PC-9 (cell line): Measurements from ENCODE around the gene OIP5. TPM values are rescaled to one million over a fixed set of nuclear protein-coding genes. Genes with fewer than 3 reads are reported as not detected.
"Not testable (repeated sequence)": the region's sequence is repeated elsewhere in the genome, so short reads cannot be mapped to it uniquely, and the experiment has no call there.

Source experiments
- BruUV-seq: library from RNA; stranded (reverse); fragments of 400-500 nt; replicated peaks from 2 replicates; lab custom pipeline; 2021; lab: Mats Ljungman, UMichigan
- CTCF ChIA-PET: fragments of 300-600 bp; sonication (Branson Sonifier 250); formaldehyde crosslinking; loops from one replicate; lab custom pipeline; 2022; ENCODE audit warnings: antibody characterized with exemption; lab: Charles Lee
- POLR2A ChIA-PET: fragments of 300-600 bp; sonication (Branson Sonifier 250); formaldehyde crosslinking; loops from one replicate; lab custom pipeline; 2022; ENCODE audit warnings: antibody characterized with exemption; ENCODE audit not compliant: unreplicated experiment; lab: Charles Lee
- DNase-seq, 2 experiments: peaks; one replicate each; pipeline versions ENCODE4 v3.0.0 to v3.0.0-alpha.2; 2015 to 2022; ENCODE audit warnings: mixed read lengths in 1 of 2
- H2AFZ ChIP-seq: fragments of 200-600 bp; sonication (generic); 2 replicates; pipeline ENCODE4 v1.8.1; 2017; ENCODE audit warnings: antibody characterized with exemption
- H3F3A ChIP-seq: fragments of 200-600 bp; sonication (generic); 2 replicates; pipeline ENCODE4 v1.8.1; 2017; ENCODE audit warnings: antibody characterized with exemption, mild to moderate bottlenecking, low read depth; ENCODE audit not compliant: insufficient read depth
- H3K27ac ChIP-seq: fragments of 200-600 bp; sonication (generic); 2 replicates; pipeline ENCODE4 v1.6.1; 2016; ENCODE audit warnings: mixed run types
- H3K27me3 ChIP-seq: fragments of 200-600 bp; sonication (generic); 2 replicates; pipeline ENCODE4 v1.6.1; 2016; ENCODE audit warnings: low read depth, mixed run types; ENCODE audit not compliant: insufficient read depth
- H3K36me3 ChIP-seq: fragments of 200-600 bp; sonication (generic); 2 replicates; pipeline ENCODE4 v1.6.1; 2016; ENCODE audit warnings: low read depth, mixed run types
- H3K4me1 ChIP-seq: fragments of 200-600 bp; sonication (generic); replicated peaks from 2 replicates; pipeline ENCODE4 v1.6.1; 2016; ENCODE audit warnings: mixed run types; ENCODE audit not compliant: insufficient read depth
- H3K4me2 ChIP-seq: fragments of 200-600 bp; sonication (generic); 2 replicates; pipeline ENCODE4 v1.6.1; 2017; ENCODE audit warnings: mixed run types
- H3K4me3 ChIP-seq: fragments of 200-600 bp; sonication (generic); 2 replicates; pipeline ENCODE4 v1.6.1; 2016; ENCODE audit warnings: mixed run types
- H3K79me2 ChIP-seq: fragments of 200-600 bp; sonication (generic); 2 replicates; pipeline ENCODE4 v1.6.1; 2017; ENCODE audit warnings: low read depth, mixed run types
- H3K9me2 ChIP-seq: fragments of 200-600 bp; sonication (generic); 2 replicates; pipeline ENCODE4 v1.8.1; 2017; ENCODE audit warnings: mild to moderate bottlenecking; ENCODE audit not compliant: insufficient read depth
- H3K9me3 ChIP-seq: fragments of 200-600 bp; sonication (generic); 2 replicates; pipeline ENCODE4 v1.8.1; 2016; ENCODE audit warnings: low read depth; ENCODE audit not compliant: insufficient read depth
- H4K20me1 ChIP-seq: fragments of 200-600 bp; sonication (generic); 2 replicates; pipeline ENCODE4 v1.8.1; 2017; ENCODE audit not compliant: insufficient read depth
- CTCF ChIP-seq: fragments of 200-600 bp; sonication (generic); conservative IDR thresholded peaks from 2 replicates; pipeline ENCODE4 v1.6.1; 2017; ENCODE audit warnings: mixed run types, antibody characterized with exemption, mild to moderate bottlenecking, moderate library complexity
- EZH2 ChIP-seq: fragments of 200-600 bp; sonication (generic); IDR thresholded peaks from 2 replicates; pipeline ENCODE4 v1.8.0; 2017; ENCODE audit warnings: antibody characterized with exemption, low read depth
- intact Hi-C: fragments of 100-400 bp; cut with micrococcal nuclease; formaldehyde crosslinking; loops from one replicate; pipeline ENCODE4 v1.10.0; 2022; ENCODE audit not compliant: unreplicated experiment
- total RNA-seq: library from RNA; stranded (reverse); gene quantifications from 2 replicates; pipeline ENCODE4 v1.2.3, GENCODE V29; 2021

OIP5 gene
- total RNA-seq, 1 experiment from 2014 or later, result 25.4 TPM

- POLR2A ChIA-PET, result interaction anchor here (0.5 kb wide), 1 partner anchor 16 kb away, joined by 13 read pairs; no protein-coding TSS in a partner anchor
- peak overlapping the region; percentile 82 for H2AFZ ChIP-seq
- H4K20me1 ChIP-seq, result no peaks in the 10 kb centered on the region
- H3K4me2 ChIP-seq, result peak overlapping the region; percentile 81
- H3K9me3 ChIP-seq, result no peaks in the 10 kb centered on the region
- TSS peak; percentile 31 for BruUV-seq
- peaks cover 32% of the 10 kb centered on the region for H3K4me1 ChIP-seq
- peaks cover 30% of the 10 kb centered on the region for H3F3A ChIP-seq
- H3K27ac ChIP-seq, result peak overlapping the region; percentile 56
- CTCF ChIA-PET, result interaction anchor here (0.7 kb wide), 2 partner anchors 211 to 407 kb away, joined by 7 to 10 read pairs; no protein-coding TSS in a partner anchor
- TF ChIP-seq CTCF (no peak), EZH2 (no peak)
- no peaks in the 10 kb centered on the region for H3K9me2 ChIP-seq
- peaks cover 46% of the 10 kb centered on the region for H3K79me2 ChIP-seq
- peak overlapping the region; percentile 79 for H3K4me3 ChIP-seq
- H3K36me3 ChIP-seq, result peaks cover 27% of the 10 kb centered on the region
- no peak for DNase-seq
- intact Hi-C loops, result loop anchor here (1.0 to 5.0 kb wide), 2 partner anchors 48 to 53 kb away; partner anchors contain the start of genes CHP1, NUSAP1 and OIP5
- H3K27me3 ChIP-seq, result no peaks in the 10 kb centered on the region
Measured at GRCh38 chr15:41284427-41285177, 47.8 kb downstream of the OIP5 start.

- Histone ChIP-seq H3F3A (peaks cover 30% of the 10 kb centered on the region), H3K27me3 (no peaks in the 10 kb centered on the region), H3K27ac (peak overlapping the region; percentile 59), H3K4me3 (peak overlapping the region; percentile 79), H3K79me2 (peaks cover 45% of the 10 kb centered on the region), H3K4me1 (peaks cover 32% of the 10 kb centered on the region), H4K20me1 (no peaks in the 10 kb centered on the region), H3K9me2 (no peaks in the 10 kb centered on the region), H2AFZ (peak overlapping the region; percentile 82), H3K9me3 (no peaks in the 10 kb centered on the region), H3K36me3 (peaks cover 25% of the 10 kb centered on the region), H3K4me2 (peak overlapping the region; percentile 81)
- ChIA-PET POLR2A (interaction anchor here (0.5 to 0.7 kb wide), 2 partner anchors 17 to 414 kb away, joined by 3 to 13 read pairs; no protein-coding TSS in a partner anchor), CTCF (no interaction called here)
- TF ChIP-seq CTCF, result no peak
- no peak for TF ChIP-seq EZH2
- intact Hi-C loops, result loop anchor here (5.0 kb wide), 1 partner anchor 48 kb away; the partner anchor contains the start of genes NUSAP1 and OIP5
- BruUV-seq, result no TSS peak
- peak; percentile 90 to 95 for DNase-seq
Measured at GRCh38 chr15:41283653-41284426, 48.6 kb downstream of the OIP5 start.

GRCh38 chr15:41282980-41283652 lies 49.3 kb downstream of the OIP5 start:
- POLR2A ChIA-PET, result interaction anchor here (0.7 kb wide), 1 partner anchor 413 kb away, joined by 3 read pairs; no protein-coding TSS in a partner anchor
- H3K79me2 ChIP-seq, result peaks cover 38% of the 10 kb centered on the region
- peaks cover 22% of the 10 kb centered on the region for H3K36me3 ChIP-seq
- intact Hi-C loops, result loop anchor here (5.0 kb wide), 1 partner anchor 49 kb away; the partner anchor contains the start of genes NUSAP1 and OIP5
- TSS peak; percentile 91 for BruUV-seq
- H3K4me3 ChIP-seq, result peak overlapping the region; percentile 79; the same call in 1 of the 2 replicates
- H3K9me2 ChIP-seq, H4K20me1 ChIP-seq, CTCF ChIA-PET, H3K9me3 ChIP-seq, H3K27me3 ChIP-seq, DNase-seq: not testable (repeated sequence)
- peak overlapping the region; percentile 65 for H2AFZ ChIP-seq
- peak overlapping the region; percentile 59 for H3K27ac ChIP-seq
- peaks cover 30% of the 10 kb centered on the region for H3F3A ChIP-seq
- H3K4me1 ChIP-seq, result peaks cover 32% of the 10 kb centered on the region
- peak overlapping the region; percentile 39 for H3K4me2 ChIP-seq

- CTCF ChIA-PET, result not testable (repeated sequence)
Measured at GRCh38 chr15:41282436-41282835, 50.0 kb downstream of the OIP5 start.

More at GRCh38 chr15:41282436-41282835, 50.0 kb downstream of the OIP5 start:
- H3K4me3 ChIP-seq, POLR2A ChIA-PET, H3K9me2 ChIP-seq, H3K27ac ChIP-seq, H3K9me3 ChIP-seq, H3K4me2 ChIP-seq, DNase-seq, H4K20me1 ChIP-seq, H2AFZ ChIP-seq, H3K27me3 ChIP-seq, BruUV-seq: not testable (repeated sequence)
- peaks cover 18% of the 10 kb centered on the region for H3K36me3 ChIP-seq
- H3K4me1 ChIP-seq, result peaks cover 32% of the 10 kb centered on the region
- intact Hi-C loops, result loop anchor here (5.0 kb wide), 1 partner anchor 50 kb away; the partner anchor contains the start of genes NUSAP1 and OIP5
- peaks cover 33% of the 10 kb centered on the region for H3K79me2 ChIP-seq
- peaks cover 31% of the 10 kb centered on the region for H3F3A ChIP-seq
